ENCODE measurements around the gene ETV1. TPM values are rescaled to one million over a fixed set of nuclear protein-coding genes. Genes with fewer than 3 reads are reported as not detected.

ETV1 gene
- total RNA-seq, 1 experiment from 2014 or later: 23.3 TPM

DNA sequence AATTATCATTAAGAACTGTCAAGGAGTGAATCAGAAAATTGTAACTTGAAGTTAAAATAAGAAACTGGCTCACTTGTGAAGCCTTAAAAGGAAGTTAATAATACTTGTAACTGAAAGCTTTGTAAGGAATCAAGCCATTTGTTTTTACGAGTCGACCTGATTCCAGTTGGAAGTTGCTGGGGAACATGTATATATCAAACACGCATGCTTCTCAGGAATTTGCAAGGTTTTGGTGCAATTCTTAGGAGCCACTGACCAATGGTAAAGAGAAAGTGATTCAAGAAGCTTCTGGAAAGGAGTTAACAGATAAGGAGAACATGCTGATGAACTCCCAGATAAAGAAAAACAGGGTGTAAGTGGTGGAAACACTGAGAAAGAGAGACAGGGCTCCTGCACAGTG, 56.4 kb downstream of the ETV1 start:
- CTCF ChIA-PET: no interaction called here

DNA sequence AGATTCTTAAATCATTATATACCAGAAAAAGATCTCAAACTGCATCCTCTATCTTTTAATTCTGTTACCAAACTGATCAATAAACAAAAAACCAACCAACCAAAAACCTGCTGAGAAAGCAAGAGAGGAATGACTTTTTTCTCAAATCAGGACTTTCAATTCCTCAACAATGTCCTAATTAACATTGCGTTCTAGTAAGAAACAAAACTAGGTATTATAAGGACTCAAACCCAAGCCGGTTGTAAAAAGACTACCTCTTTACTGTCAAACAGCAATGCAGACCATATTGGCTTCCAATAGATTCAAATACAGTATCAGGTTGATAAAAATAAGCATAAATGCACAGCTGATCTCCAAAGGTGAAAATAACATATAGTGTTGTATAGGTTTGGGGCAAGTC, 57.3 kb downstream of the ETV1 start:
- intact Hi-C loops (cut with micrococcal nuclease): no loop called here
- no peaks in the 10 kb centered on the region for H3K9me3 ChIP-seq (ENCODE audit: control insufficient read depth in 1 of 2, insufficient read depth in 1 of 2, low read depth in 1 of 2, low read length in 2 of 2)
- TF ChIP-seq CBX3 (IDR thresholded peaks at IDR 0.05; ENCODE audit: low read depth) (no peak), FOSL1 (IDR thresholded peaks at IDR 0.05; ENCODE audit: low read depth) (no peak), POLR2A (IDR thresholded peaks at IDR 0.05; ENCODE audit: borderline replicate concordance, extremely low read depth, insufficient read depth, insufficient read length) (no peak), RAD21 (IDR thresholded peaks at IDR 0.05; ENCODE audit: low read depth) (no peak), EZH2phosphoT487 (IDR thresholded peaks at IDR 0.05; ENCODE audit: borderline replicate concordance) (no peak), SIN3A (IDR thresholded peaks at IDR 0.05; ENCODE audit: low read depth) (no peak)
- TF ChIP-seq, protein P1, sequence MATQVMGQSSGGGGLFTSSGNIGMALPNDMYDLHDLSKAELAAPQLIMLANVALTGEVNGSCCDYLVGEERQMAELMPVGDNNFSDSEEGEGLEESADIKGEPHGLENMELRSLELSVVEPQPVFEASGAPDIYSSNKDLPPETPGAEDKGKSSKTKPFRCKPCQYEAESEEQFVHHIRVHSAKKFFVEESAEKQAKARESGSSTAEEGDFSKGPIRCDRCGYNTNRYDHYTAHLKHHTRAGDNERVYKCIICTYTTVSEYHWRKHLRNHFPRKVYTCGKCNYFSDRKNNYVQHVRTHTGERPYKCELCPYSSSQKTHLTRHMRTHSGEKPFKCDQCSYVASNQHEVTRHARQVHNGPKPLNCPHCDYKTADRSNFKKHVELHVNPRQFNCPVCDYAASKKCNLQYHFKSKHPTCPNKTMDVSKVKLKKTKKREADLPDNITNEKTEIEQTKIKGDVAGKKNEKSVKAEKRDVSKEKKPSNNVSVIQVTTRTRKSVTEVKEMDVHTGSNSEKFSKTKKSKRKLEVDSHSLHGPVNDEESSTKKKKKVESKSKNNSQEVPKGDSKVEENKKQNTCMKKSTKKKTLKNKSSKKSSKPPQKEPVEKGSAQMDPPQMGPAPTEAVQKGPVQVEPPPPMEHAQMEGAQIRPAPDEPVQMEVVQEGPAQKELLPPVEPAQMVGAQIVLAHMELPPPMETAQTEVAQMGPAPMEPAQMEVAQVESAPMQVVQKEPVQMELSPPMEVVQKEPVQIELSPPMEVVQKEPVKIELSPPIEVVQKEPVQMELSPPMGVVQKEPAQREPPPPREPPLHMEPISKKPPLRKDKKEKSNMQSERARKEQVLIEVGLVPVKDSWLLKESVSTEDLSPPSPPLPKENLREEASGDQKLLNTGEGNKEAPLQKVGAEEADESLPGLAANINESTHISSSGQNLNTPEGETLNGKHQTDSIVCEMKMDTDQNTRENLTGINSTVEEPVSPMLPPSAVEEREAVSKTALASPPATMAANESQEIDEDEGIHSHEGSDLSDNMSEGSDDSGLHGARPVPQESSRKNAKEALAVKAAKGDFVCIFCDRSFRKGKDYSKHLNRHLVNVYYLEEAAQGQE (IDR thresholded peaks at IDR 0.05; ENCODE audit: low read depth): no peak
- TF ChIP-seq, protein P2, sequence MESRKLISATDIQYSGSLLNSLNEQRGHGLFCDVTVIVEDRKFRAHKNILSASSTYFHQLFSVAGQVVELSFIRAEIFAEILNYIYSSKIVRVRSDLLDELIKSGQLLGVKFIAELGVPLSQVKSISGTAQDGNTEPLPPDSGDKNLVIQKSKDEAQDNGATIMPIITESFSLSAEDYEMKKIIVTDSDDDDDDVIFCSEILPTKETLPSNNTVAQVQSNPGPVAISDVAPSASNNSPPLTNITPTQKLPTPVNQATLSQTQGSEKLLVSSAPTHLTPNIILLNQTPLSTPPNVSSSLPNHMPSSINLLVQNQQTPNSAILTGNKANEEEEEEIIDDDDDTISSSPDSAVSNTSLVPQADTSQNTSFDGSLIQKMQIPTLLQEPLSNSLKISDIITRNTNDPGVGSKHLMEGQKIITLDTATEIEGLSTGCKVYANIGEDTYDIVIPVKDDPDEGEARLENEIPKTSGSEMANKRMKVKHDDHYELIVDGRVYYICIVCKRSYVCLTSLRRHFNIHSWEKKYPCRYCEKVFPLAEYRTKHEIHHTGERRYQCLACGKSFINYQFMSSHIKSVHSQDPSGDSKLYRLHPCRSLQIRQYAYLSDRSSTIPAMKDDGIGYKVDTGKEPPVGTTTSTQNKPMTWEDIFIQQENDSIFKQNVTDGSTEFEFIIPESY (IDR thresholded peaks at IDR 0.05; ENCODE audit: extremely low read depth, insufficient replicate concordance, low read length): no peak
- no peak overlapping the region for H3K4me3 ChIP-seq (replicated peaks in 1 of 2; ENCODE audit: low read depth in 1 of 2, low read length in 2 of 2)
- H3K27me3 ChIP-seq (ENCODE audit: insufficient read depth, low read length): no peaks in the 10 kb centered on the region
- no peak overlapping the region for H2AFZ ChIP-seq (ENCODE audit: low read depth, low read length, poor library complexity, severe bottlenecking)
- H3K4me2 ChIP-seq (ENCODE audit: low read length): no peak overlapping the region
- no peaks in the 10 kb centered on the region for H3K4me1 ChIP-seq (ENCODE audit: control insufficient read depth in 1 of 2, insufficient read depth in 2 of 2, low read length in 2 of 2)
- no peak overlapping the region for H3K27ac ChIP-seq (ENCODE audit: low read depth, low read length)
- BruUV-seq (replicated peaks): no TSS peak
- DNase-seq (ENCODE audit: low read depth, low spot score): no peak
- ChIA-PET CTCF (no interaction called here), RAD21 (ENCODE audit: low non-redundant PET in 1 of 2, low total read pairs in 2 of 2, uncharacterized antibody in 2 of 2, unreplicated experiment in 2 of 2) (no interaction called here), POLR2A (no interaction called here)
- no peaks in the 10 kb centered on the region for H3K9me2 ChIP-seq (ENCODE audit: insufficient read depth)
- no peak overlapping the region for H3K9ac ChIP-seq (ENCODE audit: low read length)
- no peaks in the 10 kb centered on the region for H4K20me1 ChIP-seq (ENCODE audit: insufficient read depth)
- no peaks in the 10 kb centered on the region for H3K79me2 ChIP-seq (ENCODE audit: insufficient read depth, low read length)
- ATAC-seq: no peak
- H3K36me3 ChIP-seq (ENCODE audit: control insufficient read depth in 1 of 2, insufficient read depth in 2 of 2, low read length in 2 of 2): no peaks in the 10 kb centered on the region

More for the DNA sequence above, 56.4 kb downstream of the ETV1 start:
- H3K79me2 ChIP-seq (ENCODE audit: insufficient read depth, low read length): no peaks in the 10 kb centered on the region
- ChIA-PET POLR2A (no interaction called here), RAD21 (ENCODE audit: low non-redundant PET in 1 of 2, low total read pairs in 2 of 2, uncharacterized antibody in 2 of 2, unreplicated experiment in 2 of 2) (no interaction called here)
- no peak overlapping the region for H3K27ac ChIP-seq (ENCODE audit: low read depth, low read length)
- intact Hi-C loops (cut with micrococcal nuclease): no loop called here
- no peaks in the 10 kb centered on the region for H3K4me1 ChIP-seq (ENCODE audit: control insufficient read depth in 1 of 2, insufficient read depth in 2 of 2, low read length in 2 of 2)
- no peaks in the 10 kb centered on the region for H3K9me3 ChIP-seq (ENCODE audit: control insufficient read depth in 1 of 2, insufficient read depth in 1 of 2, low read depth in 1 of 2, low read length in 2 of 2)
- no peak overlapping the region for H3K4me3 ChIP-seq (replicated peaks in 1 of 2; ENCODE audit: low read depth in 1 of 2, low read length in 2 of 2)
- H2AFZ ChIP-seq (ENCODE audit: low read depth, low read length, poor library complexity, severe bottlenecking): no peak overlapping the region
- no TSS peak for BruUV-seq (replicated peaks)
- TF ChIP-seq, protein P1 (IDR thresholded peaks at IDR 0.05; ENCODE audit: low read depth): no peak
- no peak for TF ChIP-seq EZH2 (IDR thresholded peaks at IDR 0.05)
- TF ChIP-seq ZFX (IDR thresholded peaks at IDR 0.05): no peak
- no peaks in the 10 kb centered on the region for H3K36me3 ChIP-seq (ENCODE audit: control insufficient read depth in 1 of 2, insufficient read depth in 2 of 2, low read length in 2 of 2)
- H3K4me2 ChIP-seq (ENCODE audit: low read length): no peak overlapping the region
- H3K9ac ChIP-seq (ENCODE audit: low read length): no peak overlapping the region
- ATAC-seq (no peak), DNase-seq (ENCODE audit: low read depth, low spot score) (no peak)
- no peaks in the 10 kb centered on the region for H3K27me3 ChIP-seq (ENCODE audit: insufficient read depth, low read length)
- no peaks in the 10 kb centered on the region for H4K20me1 ChIP-seq (ENCODE audit: insufficient read depth)
- no peaks in the 10 kb centered on the region for H3K9me2 ChIP-seq (ENCODE audit: insufficient read depth)
